DLD1 (cell line): ENCODE data around the gene SAV1.
"Not testable (repeated sequence)": the region's sequence is repeated elsewhere in the genome, so short reads cannot be mapped to it uniquely, and the experiment has no call there.

Experiments used
- in situ Hi-C: cut with HindIII; loops from 2 replicates; pipeline ENCODE4 v1.10.0; 2017; ENCODE audit warnings: low sequenced_read_pairs

SAV1 gene

GRCh38 chr14:50666772-50667683 lies 1.1 kb downstream of the SAV1 start:
- in situ Hi-C loops, result no loop called here

DNA sequence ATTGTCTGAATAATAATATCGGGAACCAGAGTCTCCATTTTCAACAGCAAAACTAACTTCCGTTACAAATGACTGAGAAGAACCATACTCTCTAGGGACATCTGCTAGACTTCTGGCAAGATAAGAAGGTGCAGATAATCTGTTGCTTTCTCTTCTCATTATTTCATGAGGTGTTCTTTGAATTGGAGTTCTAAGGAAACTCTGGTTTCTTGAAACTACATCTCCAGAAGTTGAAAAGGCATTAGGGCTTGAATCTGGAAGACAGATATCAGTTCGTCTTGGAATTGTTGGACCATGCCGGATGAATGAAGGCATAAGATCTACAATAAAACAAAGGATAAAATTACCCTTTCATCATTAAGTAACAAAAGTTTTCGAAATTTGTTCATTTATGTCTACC lies 2.8 kb downstream of the SAV1 start:
- in situ Hi-C loops, result not testable (repeated sequence)

DNA sequence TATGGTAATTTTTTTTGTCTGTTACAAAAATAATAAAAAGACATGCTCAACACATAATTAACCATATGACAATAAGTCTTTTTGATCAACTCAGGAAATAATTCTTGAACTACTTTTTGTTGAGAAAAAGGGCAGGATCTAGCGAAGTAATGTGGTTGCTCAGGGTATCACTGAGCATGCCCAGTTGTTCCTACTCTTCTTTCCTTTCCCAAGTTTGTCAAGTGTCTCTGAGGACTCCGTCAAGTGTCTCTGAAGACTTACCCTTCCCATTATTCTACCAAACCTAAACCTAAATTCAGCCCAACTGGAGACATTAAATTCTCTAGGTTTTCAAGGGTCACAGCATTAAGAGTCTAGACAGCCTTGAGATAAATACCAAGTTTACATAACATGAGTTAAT lies 3.5 kb downstream of the SAV1 start:
- in situ Hi-C loops, result not testable (repeated sequence)

DNA sequence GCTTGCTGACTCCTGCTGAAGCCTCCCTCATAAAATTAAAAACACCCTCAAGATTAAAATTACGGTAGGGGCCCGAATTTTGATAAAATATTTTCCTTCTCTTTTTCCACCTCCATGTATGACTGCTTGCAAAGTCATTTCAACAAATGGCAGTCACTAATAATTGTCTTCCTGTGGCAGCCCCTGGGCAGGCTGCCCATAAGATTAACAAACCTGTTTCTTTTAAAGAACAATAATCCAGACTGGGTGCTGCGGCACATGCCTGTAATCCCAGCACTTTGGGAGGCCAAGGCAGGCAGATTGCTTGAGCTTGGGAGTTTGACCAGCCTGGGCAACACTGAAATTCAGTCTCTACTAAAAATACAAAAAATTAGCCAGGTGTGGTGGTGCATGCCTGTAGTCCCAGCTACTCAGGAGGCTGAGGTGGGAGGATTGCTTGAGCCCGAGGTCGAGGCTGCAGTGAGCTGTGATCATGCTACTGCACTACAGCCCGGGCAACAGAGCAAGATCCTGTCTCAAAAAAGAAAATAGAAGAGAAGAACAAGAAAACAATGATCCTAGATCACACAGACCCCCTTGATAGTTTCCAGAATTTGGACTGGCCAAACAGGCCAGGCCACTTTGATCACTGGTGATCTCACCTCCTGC lies 8.7 kb downstream of the SAV1 start:
- in situ Hi-C loops, result no loop called here

DNA sequence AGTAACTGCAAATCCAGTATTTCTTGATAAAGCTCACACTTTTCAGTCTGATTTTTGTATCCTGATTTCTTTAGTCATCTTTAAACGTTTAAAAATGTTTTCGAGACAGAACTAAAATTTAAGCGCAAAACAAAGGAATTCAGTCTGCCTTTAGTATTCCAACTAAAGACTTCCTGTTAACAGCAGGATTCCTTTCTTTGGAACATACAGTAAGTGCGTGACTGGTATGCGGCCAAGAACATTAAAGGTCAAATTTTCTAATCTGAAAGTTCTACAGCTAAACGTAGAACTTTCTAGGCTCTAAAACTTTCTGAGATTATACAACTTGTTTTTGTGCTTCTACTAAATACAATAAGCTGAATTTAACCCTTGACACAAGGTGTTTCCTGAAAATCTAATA lies 9.9 kb downstream of the SAV1 start:
- in situ Hi-C loops, result no loop called here

GRCh38 chr14:50657753-50658152 lies 10.4 kb downstream of the SAV1 start:
- in situ Hi-C loops, result no loop called here

DNA sequence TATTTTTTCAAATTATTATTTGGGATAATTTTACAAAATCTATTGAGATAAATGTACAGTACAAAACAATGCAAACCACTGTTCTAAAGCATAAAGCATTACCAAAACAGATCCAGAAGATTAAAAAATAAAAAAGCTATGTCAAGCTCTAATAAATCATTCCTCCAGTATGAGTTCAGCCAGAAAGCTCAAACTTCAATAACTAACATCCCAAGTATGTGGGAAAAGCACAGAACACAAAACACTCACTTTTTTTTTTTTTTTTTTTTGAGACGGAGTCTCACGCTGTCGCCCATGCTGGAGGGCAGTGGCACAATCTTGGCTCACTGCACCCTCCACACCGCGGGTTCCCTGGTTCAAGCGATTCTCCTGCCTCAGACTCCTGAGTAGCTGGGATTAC lies 11.3 kb downstream of the SAV1 start:
- in situ Hi-C loops, result no loop called here

DNA sequence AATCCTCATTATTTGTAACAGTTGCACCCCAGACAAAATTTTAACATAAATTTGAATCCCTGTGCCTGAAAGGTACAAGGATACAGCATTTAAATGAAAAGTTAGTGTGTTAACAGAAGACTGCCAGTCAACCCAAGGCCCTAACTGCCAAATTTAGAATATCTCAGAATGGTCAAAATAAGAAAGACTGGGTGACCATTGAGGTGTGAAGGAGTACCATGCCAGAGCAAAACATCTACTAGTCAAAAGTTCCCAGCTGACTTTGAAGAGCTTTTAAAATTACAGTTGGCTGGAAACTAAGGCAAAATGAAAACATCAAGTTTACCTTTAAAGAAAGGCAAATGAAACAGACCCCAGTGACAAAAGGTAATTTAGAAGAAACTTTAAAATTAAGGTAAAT lies 18.4 kb downstream of the SAV1 start:
- in situ Hi-C loops, result no loop called here

- in situ Hi-C loops, result no loop called here
Measured at GRCh38 chr14:50647753-50648152, 20.4 kb downstream of the SAV1 start.

GRCh38 chr14:50647282-50647681 lies 20.8 kb downstream of the SAV1 start:
- in situ Hi-C loops, result no loop called here

DNA sequence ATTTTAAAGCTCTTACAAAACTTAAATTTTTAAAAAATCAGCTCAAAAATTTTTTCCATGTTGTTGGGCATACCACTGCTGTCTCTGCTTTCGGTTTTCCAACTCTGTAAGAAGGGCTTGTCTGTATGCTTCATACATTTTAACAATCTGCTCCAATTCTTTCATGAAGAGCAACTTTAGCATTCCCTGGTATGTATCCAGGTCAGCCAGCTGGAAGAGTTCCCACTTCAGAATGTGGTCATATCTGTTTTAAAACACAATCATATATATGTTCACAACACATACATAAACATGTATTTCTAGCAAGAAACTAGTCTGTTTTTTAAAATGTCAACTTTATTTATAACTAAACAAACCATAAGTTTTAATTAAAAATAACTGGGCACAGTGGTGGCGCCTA lies 33.0 kb downstream of the SAV1 start:
- in situ Hi-C loops, result no loop called here

GRCh38 chr14:50633954-50634353 lies 34.2 kb downstream of the SAV1 start:
- in situ Hi-C loops, result no loop called here

DNA sequence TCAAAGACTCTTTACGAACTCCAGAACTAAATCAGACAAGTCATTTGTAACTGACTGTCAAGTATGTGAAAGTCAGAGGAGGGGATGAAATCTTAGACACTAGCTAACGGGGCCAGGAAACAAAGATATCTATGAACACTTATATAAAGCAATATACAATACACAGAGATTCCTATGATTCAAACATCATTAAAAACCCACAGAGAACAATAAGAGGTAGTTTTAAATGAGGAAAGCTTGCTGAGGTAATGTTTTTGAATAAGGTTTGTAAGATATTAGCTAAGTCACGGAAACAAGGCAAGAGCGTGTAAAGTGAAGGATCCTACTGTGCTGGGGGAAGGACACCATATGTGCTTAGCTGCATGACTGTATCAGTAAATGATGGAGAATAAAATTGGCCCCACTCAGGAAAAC lies 36.7 kb downstream of the SAV1 start:
- in situ Hi-C loops, result no loop called here

DNA sequence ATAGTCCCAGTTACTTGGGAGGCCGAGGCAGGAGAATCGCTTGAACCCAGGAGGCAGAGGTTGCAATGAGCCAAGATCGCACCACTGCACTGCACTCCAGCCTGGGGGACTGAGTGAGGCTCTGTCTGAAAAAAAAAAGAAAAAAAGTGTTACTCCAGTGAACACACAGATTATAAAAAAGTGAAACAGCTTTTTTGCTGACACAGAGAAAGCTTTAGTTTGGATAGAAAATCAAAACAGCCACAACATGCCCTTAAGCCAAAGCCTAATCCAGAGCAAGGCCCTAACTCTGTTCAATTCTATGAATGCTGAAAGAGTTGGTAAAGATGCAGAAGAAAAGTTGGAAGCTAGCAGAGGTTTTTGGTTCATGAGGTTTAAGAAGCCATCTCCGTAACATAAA lies 43.2 kb downstream of the SAV1 start:
- in situ Hi-C loops, result not testable (repeated sequence)

DNA sequence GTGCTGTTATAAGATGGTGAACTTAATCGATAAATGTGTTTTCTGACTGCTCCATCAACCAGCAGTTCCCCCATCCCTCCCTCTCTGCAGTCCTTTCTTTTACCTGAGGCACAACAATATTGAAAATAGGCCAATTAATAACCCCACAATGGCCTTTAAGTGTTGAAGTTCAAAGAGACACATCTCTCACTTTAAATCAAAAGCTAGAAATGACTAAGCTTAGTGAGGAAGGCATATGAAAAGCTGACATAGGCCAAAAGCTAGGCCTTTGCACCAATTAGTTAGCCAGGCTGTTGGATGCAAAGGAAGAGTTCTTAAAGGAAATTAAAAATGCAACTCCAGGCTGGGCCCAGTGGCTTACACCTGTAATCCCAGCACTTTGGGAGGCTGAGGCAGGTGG lies 43.7 kb downstream of the SAV1 start:
- in situ Hi-C loops, result no loop called here

DNA sequence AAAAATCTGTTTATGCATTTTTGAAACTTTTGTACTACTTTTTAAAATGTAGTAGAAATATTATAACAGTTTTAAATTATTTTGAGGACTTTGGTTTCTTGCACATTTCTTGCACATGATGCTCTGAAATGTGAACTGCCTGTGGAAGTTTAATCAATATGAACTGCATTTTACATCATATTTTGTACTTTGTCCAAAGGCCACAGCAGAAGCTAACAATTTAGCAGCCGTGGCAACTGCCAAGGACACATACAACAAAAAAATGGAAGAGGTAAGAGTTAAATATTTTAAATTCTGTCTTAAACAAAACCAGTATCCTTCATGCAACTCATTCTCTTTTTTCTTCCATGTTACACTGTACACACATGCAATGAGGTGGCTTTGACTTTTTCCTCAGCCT lies 45.1 kb downstream of the SAV1 start:
- in situ Hi-C loops, result no loop called here

DNA sequence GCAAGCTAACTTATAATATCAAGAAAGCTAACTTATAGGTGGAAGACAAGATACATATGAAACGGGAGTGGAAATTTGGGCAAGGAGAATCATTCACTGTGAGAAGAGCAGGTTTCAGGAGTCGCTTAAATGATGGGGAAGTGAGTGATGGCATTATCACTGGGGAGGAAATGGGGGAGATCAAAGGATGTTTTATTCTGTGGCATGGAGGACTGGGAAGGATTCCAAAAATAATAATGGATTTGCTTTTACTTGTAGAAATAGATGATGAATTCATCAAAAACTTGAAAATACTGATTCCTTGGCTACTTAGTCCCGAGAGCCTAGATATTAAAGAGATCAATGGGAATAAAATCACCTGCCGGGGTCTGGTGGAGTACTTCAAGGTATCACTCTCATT lies 47.8 kb downstream of the SAV1 start:
- in situ Hi-C loops, result no loop called here

GRCh38 chr14:50619569-50620141 lies 48.5 kb downstream of the SAV1 start:
- in situ Hi-C loops, result no loop called here

GRCh38 chr14:50616275-50616674 lies 51.8 kb downstream of the SAV1 start:
- in situ Hi-C loops, result no loop called here

DNA sequence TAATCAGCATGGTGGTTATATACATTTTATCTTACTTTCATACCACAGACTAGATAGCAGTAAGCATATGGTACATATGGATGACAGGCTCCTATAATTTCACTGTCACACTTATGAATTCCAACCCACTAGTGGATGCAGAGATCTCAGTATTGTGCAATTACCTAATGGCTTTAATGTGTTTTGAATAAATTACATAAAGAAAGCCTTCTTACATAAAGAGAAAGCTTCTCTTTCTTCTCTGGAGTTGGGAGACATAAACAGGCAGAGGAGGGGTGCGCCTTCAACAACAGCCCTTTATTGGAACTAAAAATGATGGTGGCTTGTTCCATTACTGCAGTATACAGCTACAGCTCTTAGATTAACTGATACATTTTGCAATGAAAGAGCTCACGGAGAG lies 52.6 kb downstream of the SAV1 start:
- in situ Hi-C loops, result no loop called here

GRCh38 chr14:50615056-50615455 lies 53.0 kb downstream of the SAV1 start:
- in situ Hi-C loops, result no loop called here

DNA sequence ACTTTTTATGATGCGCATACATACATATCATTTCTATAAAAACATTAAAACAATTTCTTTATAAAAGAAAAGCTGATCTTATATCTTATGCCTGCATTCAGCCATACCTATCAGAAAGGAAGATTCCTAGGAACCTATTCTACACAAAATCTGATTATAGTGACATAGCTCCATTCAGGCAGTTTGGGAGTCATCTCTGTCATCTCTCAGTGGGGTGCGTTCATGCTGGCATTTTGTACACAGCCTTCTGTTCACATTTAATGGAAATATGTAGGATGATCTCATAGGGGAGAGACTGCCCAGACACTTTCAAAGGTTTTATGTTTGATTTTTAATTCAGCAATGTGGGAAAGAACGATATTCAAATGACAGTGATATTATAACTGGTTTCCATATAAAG lies 55.3 kb downstream of the SAV1 start:
- in situ Hi-C loops, result no loop called here
